Progenitor cell of endocrine pancreas (in vitro differentiated cells): ENCODE data around the gene ALG3. TPM values are rescaled to one million over a fixed set of nuclear protein-coding genes. Genes with fewer than 3 reads are reported as not detected.

Source experiments
- DNase-seq: peaks from one replicate; pipeline ENCODE4 v3.0.0; 2021; ENCODE audit warnings: low spot score; ENCODE audit not compliant: unreplicated experiment
- H3K27ac Mint-ChIP-seq: 2 replicates; pipeline ENCODE4 v1.8.0; 2021; ENCODE audit warnings: mild to moderate bottlenecking, moderate library complexity, mixed read lengths
- H3K27me3 Mint-ChIP-seq: 2 replicates; pipeline ENCODE4 v1.8.0; 2021; ENCODE audit warnings: mixed read lengths
- H3K36me3 Mint-ChIP-seq: 2 replicates; pipeline ENCODE4 v1.8.0; 2022; ENCODE audit warnings: mixed read lengths; ENCODE audit not compliant: insufficient read depth
- H3K4me1 Mint-ChIP-seq: 2 replicates; pipeline ENCODE4 v1.8.0; 2021; ENCODE audit warnings: low read depth, mixed read lengths
- H3K4me3 Mint-ChIP-seq: 2 replicates; pipeline ENCODE4 v1.8.0; 2021; ENCODE audit warnings: low read depth, mild to moderate bottlenecking, moderate library complexity, mixed read lengths
- H3K9me3 Mint-ChIP-seq: 2 replicates; pipeline ENCODE4 v1.8.0; 2021; ENCODE audit warnings: low read depth, mixed read lengths
- CTCF ChIP-seq: fragments of 200-600 bp; sonication (generic); IDR thresholded peaks from one replicate; pipeline ENCODE4 v1.5.0; 2021; ENCODE audit warnings: antibody characterized with exemption, mild to moderate bottlenecking; ENCODE audit not compliant: unreplicated experiment
- total RNA-seq: library from RNA; stranded (reverse); gene quantifications from 2 replicates; pipeline ENCODE4 v1.2.1, GENCODE V29; 2021

Gene ALG3
- total RNA-seq, 1 donor from 2014 or later: 34.5 TPM

GRCh38 chr3:184237211-184237610 lies 11.6 kb downstream of the ALG3 start:
- TF ChIP-seq CTCF: no peak
- no peaks in the 10 kb centered on the region for H3K9me3 Mint-ChIP-seq
- peaks cover under 1% of the 10 kb centered on the region for H3K36me3 Mint-ChIP-seq
- H3K4me1 Mint-ChIP-seq: no peaks in the 10 kb centered on the region
- H3K27ac Mint-ChIP-seq: no peak overlapping the region
- H3K4me3 Mint-ChIP-seq: no peak overlapping the region
- DNase-seq: no peak
- H3K27me3 Mint-ChIP-seq: peaks cover 15% of the 10 kb centered on the region

GRCh38 chr3:184236636-184237035 lies 12.1 kb downstream of the ALG3 start:
- Mint-ChIP-seq H3K27me3 (peaks cover 21% of the 10 kb centered on the region), H3K27ac (no peak overlapping the region), H3K4me3 (no peak overlapping the region), H3K4me1 (peaks cover under 1% of the 10 kb centered on the region), H3K36me3 (peaks cover 1% of the 10 kb centered on the region), H3K9me3 (no peaks in the 10 kb centered on the region)
- DNase-seq: no peak
- no peak for TF ChIP-seq CTCF

GRCh38 chr3:184236033-184236410 lies 12.7 kb downstream of the ALG3 start:
- Mint-ChIP-seq H3K36me3 (peaks cover 3% of the 10 kb centered on the region), H3K4me3 (no peak overlapping the region)
- DNase-seq: no peak

GRCh38 chr3:184235381-184236032 lies 13.3 kb downstream of the ALG3 start:
- H3K27me3 Mint-ChIP-seq: peaks cover 30% of the 10 kb centered on the region

More at GRCh38 chr3:184236033-184236410, 12.7 kb downstream of the ALG3 start:
- H3K27me3 Mint-ChIP-seq: peaks cover 27% of the 10 kb centered on the region
- TF ChIP-seq CTCF: no peak
- no peak overlapping the region for H3K27ac Mint-ChIP-seq
- peaks cover 6% of the 10 kb centered on the region for H3K4me1 Mint-ChIP-seq
- H3K9me3 Mint-ChIP-seq: no peaks in the 10 kb centered on the region

More at GRCh38 chr3:184235381-184236032, 13.3 kb downstream of the ALG3 start:
- peaks cover 3% of the 10 kb centered on the region for H3K36me3 Mint-ChIP-seq
- no peak overlapping the region for H3K4me3 Mint-ChIP-seq
- H3K4me1 Mint-ChIP-seq: peaks cover 8% of the 10 kb centered on the region
- DNase-seq: no peak
- no peaks in the 10 kb centered on the region for H3K9me3 Mint-ChIP-seq
- H3K27ac Mint-ChIP-seq: no peak overlapping the region
- TF ChIP-seq CTCF: no peak
